GM12878 (cell line): ENCODE data around the gene OR5M11. TPM values are rescaled to one million over a fixed set of nuclear protein-coding genes. Genes with fewer than 3 reads are reported as not detected.

ENCODE experiments used
- ATAC-seq: fragments of 200-7000 bp; cut with Tn5 transposase; 3 replicates; pipeline ENCODE4 v1.9.1; 2020; ENCODE audit warnings: mild to moderate bottlenecking, moderate library complexity
- BruUV-seq: library from RNA; stranded (reverse); fragments of 400-500 nt; replicated peaks from 2 replicates; lab custom pipeline; 2021; lab: Mats Ljungman, UMichigan
- CTCF ChIA-PET: fragments of 300-600 bp; sonication (Branson Sonifier 250); formaldehyde crosslinking; extraction: SDS; loops from one replicate; lab custom pipeline; 2021; ENCODE audit warnings: inconsistent platforms; lab: Yijun Ruan, JAX
- POLR2A ChIA-PET: fragments of 350-600 bp; formaldehyde crosslinking; extraction: SDS; loops from one replicate; lab custom pipeline; 2021; ENCODE audit warnings: inconsistent platforms; lab: Charles Lee
- RAD21 ChIA-PET: fragments of 300-600 bp; sonication (Branson Sonifier 250); formaldehyde crosslinking; loops from one replicate; lab custom pipeline; 2023; ENCODE audit warnings: antibody characterized with exemption; ENCODE audit not compliant: unreplicated experiment; lab: Charles Lee
- SMC1A ChIA-PET: fragments of 300-600 bp; sonication (Branson Sonifier 250); formaldehyde crosslinking; loops from one replicate; lab custom pipeline; 2023; ENCODE audit not compliant: unreplicated experiment, uncharacterized antibody; lab: Charles Lee
- DNase-seq: peaks from one replicate; pipeline ENCODE4 v3.0.0-alpha.2; 2011; ENCODE audit warnings: low read depth, low spot score
- FAIRE-seq: peaks from 3 replicates; lab custom pipeline; 2011; peaks lifted over from hg19 to GRCh38; lab: Jason Lieb, UNC
- H2AFZ ChIP-seq: 2 replicates; pipeline ENCODE4 v1.6.0; 2011; ENCODE audit warnings: low read depth, low read length, control low read depth; ENCODE audit not compliant: control insufficient read depth
- H3K27ac ChIP-seq: 2 replicates; pipeline ENCODE4 v1.5.1; 2011; ENCODE audit warnings: control low read depth; ENCODE audit not compliant: control insufficient read depth, insufficient read depth
- H3K27me3 ChIP-seq, 2 experiments: replicated peaks in 1 of 2; 2 replicates each; pipeline versions ENCODE4 v1.6.0 to v1.6.1; 2011; ENCODE audit warnings: low read length in 1 of 2; ENCODE audit not compliant: control insufficient read depth in 2 of 2, insufficient read depth in 2 of 2
- H3K36me3 ChIP-seq, 2 experiments: 2 replicates each; pipeline ENCODE4 v1.5.1; 2011; ENCODE audit warnings: low read length in 1 of 2; ENCODE audit not compliant: control insufficient read depth in 2 of 2, insufficient read depth in 2 of 2
- H3K4me1 ChIP-seq: 2 replicates; pipeline ENCODE4 v1.6.1; 2011; ENCODE audit warnings: mild to moderate bottlenecking, low read length, moderate library complexity, mixed read lengths; ENCODE audit not compliant: control insufficient read depth, insufficient read depth
- H3K4me2 ChIP-seq: 2 replicates; pipeline ENCODE4 v1.6.0; 2011; ENCODE audit warnings: control low read depth; ENCODE audit not compliant: control insufficient read depth, insufficient read depth
- H3K4me3 ChIP-seq: fragments of 200-600 bp; sonication (generic); 2 replicates; pipeline ENCODE4 v1.5.1; 2016
- H3K79me2 ChIP-seq: 2 replicates; pipeline ENCODE4 v1.6.0; 2011; ENCODE audit warnings: low read length; ENCODE audit not compliant: control insufficient read depth, insufficient read depth
- H3K9ac ChIP-seq: 2 replicates; pipeline ENCODE4 v1.8.0; 2011; ENCODE audit warnings: low read length, control low read depth, mixed read lengths; ENCODE audit not compliant: control insufficient read depth, insufficient read depth
- H3K9me3 ChIP-seq: replicated peaks from 3 replicates; pipeline ENCODE4 v1.5.1; 2011; ENCODE audit warnings: mild to moderate bottlenecking, low read length; ENCODE audit not compliant: control insufficient read depth, insufficient read depth
- H4K20me1 ChIP-seq: 2 replicates; pipeline ENCODE4 v1.6.0; 2011; ENCODE audit not compliant: control insufficient read depth, insufficient read depth
- CBX5 ChIP-seq: sonication (generic); IDR thresholded peaks from 2 replicates; pipeline ENCODE4 v1.6.1; 2016; ENCODE audit warnings: low read depth, moderate library complexity, mild to moderate bottlenecking, inconsistent platforms
- RFX5 ChIP-seq: IDR thresholded peaks from 2 replicates; pipeline ENCODE4 v1.6.1; 2011; ENCODE audit warnings: low read depth, low read length, improper control_type of control experiment
- TARDBP ChIP-seq: IDR thresholded peaks from 2 replicates; pipeline ENCODE4 v1.6.1; 2016; ENCODE audit warnings: borderline replicate concordance
- ZNF622 ChIP-seq: fragments of 450-650 bp; IDR thresholded peaks from 2 replicates; pipeline ENCODE4 v1.6.1; 2017; ENCODE audit warnings: mild to moderate bottlenecking, inconsistent platforms
- WGBS: methylation state at CpG from one replicate; pipeline ENCODE4 v1.1.6; 2016; ENCODE audit warnings: low lambda C conversion rate; ENCODE audit not compliant: insufficient replicate concordance, insufficient coverage; ENCODE audit errors: missing lambda C conversion rate; 5-methylcytosine and 5-hydroxymethylcytosine counted together
- in situ Hi-C: fragments of 300-500 bp; cut with MboI; formaldehyde crosslinking; loops from 9 replicates; pipeline ENCODE4 v1.14.3; 2018; ENCODE audit warnings: mixed read lengths
- intact Hi-C: fragments of 100-400 bp; cut with micrococcal nuclease; formaldehyde crosslinking; loops from one replicate; pipeline ENCODE4 v1.14.2; 2022; ENCODE audit not compliant: unreplicated experiment
- polyA plus RNA-seq, 11 experiments: library from polyadenylated mRNA; depleted of rRNA in 4 of 11; unstranded in 6 of 11; stranded (reverse) in 5 of 11; fragments of >200 nt; fragmentation: Nextera tagmentation in 4 of 11; fragmentation: Illumina TruSeq in 1 of 11; extraction: Ambion mirVana in 4 of 11; extraction: Trizol in 1 of 11; gene quantifications; 1 replicate in 1 of 11; 2 replicates in 10 of 11; pipeline versions ENCODE4 v1.2.1 to v1.2.3, GENCODE V29; 2011 to 2016; ENCODE audit warnings: inconsistent platforms in 2 of 11, missing spikeins in 2 of 11, low read depth in 1 of 11
- total RNA-seq, 4 experiments: library from RNA; depleted of rRNA in 3 of 4; stranded (reverse); fragments of >200 nt in 3 of 4; fragmentation: Illumina TruSeq in 1 of 4; extraction: Trizol in 1 of 4; gene quantifications; 2 replicates each; pipeline versions ENCODE4 v1.2.1 to v1.2.3, GENCODE V29; 2013 to 2021

The OR5M11 gene
- total and polyA plus RNA-seq, 10 of the 15 experiments (the other 5 are each of a cell fraction or from before 2014, with no cell fraction given): not detected

- H3K4me1 ChIP-seq: no peaks in the 10 kb centered on the region
- no peaks in the 10 kb centered on the region for H4K20me1 ChIP-seq
- H2AFZ ChIP-seq: no peak overlapping the region
- no peak overlapping the region for H3K9ac ChIP-seq
- SMC1A ChIA-PET: interaction anchor here (0.9 kb wide), 1 partner anchor 8 kb away, joined by 3 read pairs; no protein-coding TSS in a partner anchor
- DNase-seq (no peak), ATAC-seq (no peak), FAIRE-seq (no peak)
- no peak for TF ChIP-seq ZNF622
- TF ChIP-seq CBX5: no peak
- TF ChIP-seq TARDBP: no peak
- no peaks in the 10 kb centered on the region for H3K27me3 ChIP-seq
- POLR2A ChIA-PET: no interaction called here
- intact Hi-C loops: no loop called here
- 42% methylated on average over 3 of the region's 3 CpGs for WGBS
- RAD21 ChIA-PET: no interaction called here
- no peaks in the 10 kb centered on the region for H3K36me3 ChIP-seq
- H3K27ac ChIP-seq: no peak overlapping the region
- in situ Hi-C loops: no loop called here
- H3K79me2 ChIP-seq: no peaks in the 10 kb centered on the region
- H3K4me2 ChIP-seq: no peak overlapping the region
- no peaks in the 10 kb centered on the region for H3K9me3 ChIP-seq
- BruUV-seq: no TSS peak
- H3K4me3 ChIP-seq: no peak overlapping the region
- CTCF ChIA-PET: no interaction called here
These were observed 9.9 kb downstream of the OR5M11 start for GRCh38 chr11:56533054-56533740.

- Histone ChIP-seq H3K36me3 (no peaks in the 10 kb centered on the region), H3K4me1 (no peaks in the 10 kb centered on the region), H3K9me3 (no peaks in the 10 kb centered on the region), H4K20me1 (no peaks in the 10 kb centered on the region)
- ChIA-PET SMC1A (no interaction called here), POLR2A (no interaction called here)
- DNase-seq: no peak
- BruUV-seq: no TSS peak
- no peak for ATAC-seq
- TF ChIP-seq RFX5: no peak
- TF ChIP-seq, all 136 proteins: peak for 0
- in situ Hi-C loops: no loop called here
- no peak for FAIRE-seq
- Histone ChIP-seq H3K27me3 (no peaks in the 10 kb centered on the region), H2AFZ (no peak overlapping the region), H3K79me2 (no peaks in the 10 kb centered on the region), H3K4me2 (no peak overlapping the region), H3K27ac (no peak overlapping the region), H3K4me3 (no peak overlapping the region), H3K9ac (no peak overlapping the region)
- ChIA-PET RAD21 (no interaction called here), CTCF (no interaction called here)
- 43% methylated on average over 2 of the region's 2 CpGs for WGBS
- intact Hi-C loops: no loop called here
These were observed 11.2 kb downstream of the OR5M11 start for GRCh38 chr11:56531856-56532255.
